ES-I3 (cell line): ENCODE results near the gene TMPRSS2.

Source experiments
- H3K36me3 ChIP-seq: 2 replicates; pipeline ENCODE4 v1.6.1; 2013; ENCODE audit warnings: mild to moderate bottlenecking, low read length, control low read depth, moderate library complexity; ENCODE audit not compliant: insufficient read depth
- H3K4me1 ChIP-seq: 2 replicates; pipeline ENCODE4 v1.6.1; 2013; ENCODE audit warnings: mild to moderate bottlenecking, control low read depth, low read length; ENCODE audit not compliant: insufficient read depth
- H3K9ac ChIP-seq: 2 replicates; pipeline ENCODE4 v1.6.1; 2013; ENCODE audit warnings: low read depth, mild to moderate bottlenecking, low read length, moderate library complexity
- H3K9me3 ChIP-seq: 2 replicates; pipeline ENCODE4 v1.6.1; 2013; ENCODE audit warnings: mild to moderate bottlenecking, low read length, moderate library complexity; ENCODE audit not compliant: control insufficient read depth, insufficient read depth

Gene TMPRSS2

GRCh38 chr21:41481191-41481590 lies 26.8 kb downstream of the TMPRSS2 start:
- H3K4me1 ChIP-seq: peaks cover 30% of the 10 kb centered on the region
- H3K36me3 ChIP-seq: no peaks in the 10 kb centered on the region
- no peak overlapping the region for H3K9ac ChIP-seq
- no peaks in the 10 kb centered on the region for H3K9me3 ChIP-seq

- H3K9me3 ChIP-seq: no peaks in the 10 kb centered on the region
Measured at GRCh38 chr21:41480086-41480690, 27.8 kb downstream of the TMPRSS2 start.

GRCh38 chr21:41479686-41480085 lies 28.3 kb downstream of the TMPRSS2 start:
- peaks cover 30% of the 10 kb centered on the region for H3K4me1 ChIP-seq
- H3K9me3 ChIP-seq: no peaks in the 10 kb centered on the region
- no peak overlapping the region for H3K9ac ChIP-seq
- no peaks in the 10 kb centered on the region for H3K36me3 ChIP-seq

More at GRCh38 chr21:41480086-41480690, 27.8 kb downstream of the TMPRSS2 start:
- Histone ChIP-seq H3K9ac (no peak overlapping the region), H3K4me1 (peaks cover 30% of the 10 kb centered on the region), H3K36me3 (no peaks in the 10 kb centered on the region)

GRCh38 chr21:41478319-41479177 lies 29.4 kb downstream of the TMPRSS2 start:
- no peaks in the 10 kb centered on the region for H3K9me3 ChIP-seq
- H3K4me1 ChIP-seq: peaks cover 30% of the 10 kb centered on the region
- no peaks in the 10 kb centered on the region for H3K36me3 ChIP-seq
- no peak overlapping the region for H3K9ac ChIP-seq

- H3K4me1 ChIP-seq: peaks cover 30% of the 10 kb centered on the region
- no peaks in the 10 kb centered on the region for H3K9me3 ChIP-seq
- H3K9ac ChIP-seq: no peak overlapping the region
- H3K36me3 ChIP-seq: no peaks in the 10 kb centered on the region
Measured at GRCh38 chr21:41477641-41478318, 30.2 kb downstream of the TMPRSS2 start.

- Histone ChIP-seq H3K9ac (no peak overlapping the region), H3K36me3 (no peaks in the 10 kb centered on the region), H3K4me1 (peaks cover 30% of the 10 kb centered on the region), H3K9me3 (no peaks in the 10 kb centered on the region)
Measured at GRCh38 chr21:41475714-41476420, 32.1 kb downstream of the TMPRSS2 start.

GRCh38 chr21:41472753-41473548 lies 35.0 kb downstream of the TMPRSS2 start:
- H3K36me3 ChIP-seq: no peaks in the 10 kb centered on the region
- H3K4me1 ChIP-seq: peaks cover 12% of the 10 kb centered on the region; the same call in 1 of the 2 replicates
- H3K9ac ChIP-seq: no peak overlapping the region
- H3K9me3 ChIP-seq: no peaks in the 10 kb centered on the region

GRCh38 chr21:41470054-41470453 lies 37.9 kb downstream of the TMPRSS2 start:
- Histone ChIP-seq H3K36me3 (no peaks in the 10 kb centered on the region), H3K4me1 (peaks cover 3% of the 10 kb centered on the region; the same call in 1 of the 2 replicates), H3K9me3 (no peaks in the 10 kb centered on the region), H3K9ac (no peak overlapping the region)

GRCh38 chr21:41466024-41466820 lies 41.7 kb downstream of the TMPRSS2 start:
- no peak overlapping the region for H3K9ac ChIP-seq
- peaks cover 3% of the 10 kb centered on the region; the same call in 1 of the 2 replicates for H3K4me1 ChIP-seq
- no peaks in the 10 kb centered on the region for H3K9me3 ChIP-seq
- H3K36me3 ChIP-seq: no peaks in the 10 kb centered on the region

- Histone ChIP-seq H3K9me3 (no peaks in the 10 kb centered on the region), H3K36me3 (no peaks in the 10 kb centered on the region), H3K4me1 (peaks cover 3% of the 10 kb centered on the region; the same call in 1 of the 2 replicates), H3K9ac (no peak overlapping the region)
Measured at GRCh38 chr21:41465176-41465781, 42.7 kb downstream of the TMPRSS2 start.

- no peak overlapping the region for H3K9ac ChIP-seq
- H3K4me1 ChIP-seq: no peaks in the 10 kb centered on the region
- H3K9me3 ChIP-seq: no peaks in the 10 kb centered on the region
- H3K36me3 ChIP-seq: no peaks in the 10 kb centered on the region
Measured at GRCh38 chr21:41460578-41461527, 47.1 kb downstream of the TMPRSS2 start.
